ENCODE results near the gene VKORC1.

VKORC1 gene

DNA sequence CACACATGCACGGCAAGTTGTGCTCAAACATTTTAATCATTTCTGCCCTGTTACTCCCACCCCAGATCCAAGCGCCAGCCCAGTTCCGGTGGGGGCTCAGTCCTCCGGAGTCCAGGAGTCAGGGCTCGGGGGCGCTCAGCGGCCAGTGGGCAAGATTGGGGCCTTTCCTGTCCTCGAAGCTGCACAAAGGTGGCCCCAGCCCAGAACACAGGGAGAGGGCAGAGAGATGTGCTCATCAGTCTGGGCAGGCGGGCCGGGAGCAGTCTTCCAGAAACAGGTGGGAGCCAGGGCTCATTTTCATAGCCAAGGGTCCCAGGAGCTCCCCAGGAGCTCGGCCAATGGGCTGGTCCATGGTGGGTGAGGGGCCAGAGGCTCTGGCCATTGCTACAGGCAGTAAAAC, 36.8 kb upstream of the VKORC1 start:
- intact Hi-C loops (cut with DNase I) = loop anchor here (5.0 kb wide), 1 partner anchor 371 kb away; no protein-coding TSS in a partner anchor
- DNase-seq = no peak

- intact Hi-C loops (cut with DNase I) = loop anchor here (5.0 kb wide), 1 partner anchor 371 kb away; no protein-coding TSS in a partner anchor
- peak in 1 of 10 donors; percentile 74 for DNase-seq
Observed at GRCh38 chr16:31130899-31131298, 36.3 kb upstream of the VKORC1 start.

DNA sequence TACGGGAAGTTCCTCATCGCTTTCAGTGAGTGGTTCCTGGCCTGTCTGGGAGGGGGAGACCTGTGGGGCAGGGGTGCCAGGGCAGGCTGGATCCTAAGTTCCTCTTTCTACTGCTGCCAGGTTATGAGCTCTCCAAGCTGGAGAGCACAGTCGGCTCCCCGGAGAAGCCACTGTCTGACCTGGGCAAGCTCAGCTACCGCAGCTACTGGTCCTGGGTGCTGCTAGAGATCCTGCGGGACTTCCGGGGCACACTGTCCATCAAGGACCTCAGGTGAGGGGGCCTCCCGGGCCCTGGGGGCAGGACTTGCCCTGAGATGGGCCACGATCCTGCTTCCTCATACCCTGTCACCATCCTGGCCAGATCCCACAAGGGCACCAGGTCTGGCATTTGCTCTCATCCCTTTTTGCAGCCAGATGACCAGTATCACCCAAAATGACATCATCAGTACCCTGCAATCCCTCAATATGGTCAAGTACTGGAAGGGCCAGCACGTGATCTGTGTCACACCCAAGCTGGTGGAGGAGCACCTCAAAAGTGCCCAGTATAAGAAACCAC, 35.8 kb upstream of the VKORC1 start:
- peak in 1 of 10 donors; percentile 78 for DNase-seq
- intact Hi-C loops (cut with DNase I) = loop anchor here (5.0 kb wide), 1 partner anchor 372 kb away; no protein-coding TSS in a partner anchor

- DNase-seq = peak in 3 of 10 donors; percentile 25 to 84 (median 29)
Observed at GRCh38 chr16:31129568-31130335, 35.2 kb upstream of the VKORC1 start.

GRCh38 chr16:31128711-31129567, 34.3 kb upstream of the VKORC1 start:
- intact Hi-C loops (cut with DNase I) = no loop called here
- peak in 4 of 10 donors; percentile 13 to 81 (median 36) for DNase-seq

More at GRCh38 chr16:31129568-31130335, 35.2 kb upstream of the VKORC1 start:
- intact Hi-C loops (cut with DNase I) = loop anchor here (5.0 kb wide), 1 partner anchor 373 kb away; no protein-coding TSS in a partner anchor

DNA sequence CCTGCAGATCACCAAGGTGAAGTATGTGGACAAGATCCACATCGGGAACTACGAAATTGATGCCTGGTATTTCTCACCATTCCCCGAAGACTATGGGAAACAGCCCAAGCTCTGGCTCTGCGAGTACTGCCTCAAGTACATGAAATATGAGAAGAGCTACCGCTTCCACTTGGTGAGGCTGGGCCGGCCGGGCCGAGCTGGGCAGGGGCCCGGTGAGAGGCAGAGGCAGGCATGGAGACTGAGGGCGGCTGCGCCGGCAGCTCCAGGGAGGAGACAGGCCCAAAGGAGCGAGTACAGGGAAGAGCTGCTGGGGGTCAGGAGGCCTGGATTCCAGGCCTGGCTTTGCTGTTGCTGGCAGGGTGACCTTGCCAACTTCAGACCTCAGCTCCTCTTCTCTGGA, 32.6 kb upstream of the VKORC1 start:
- intact Hi-C loops (cut with DNase I) = no loop called here

GRCh38 chr16:31125844-31126243, 31.2 kb upstream of the VKORC1 start:
- DNase-seq = no peak
- intact Hi-C loops (cut with DNase I) = no loop called here

More for the DNA sequence above, 32.6 kb upstream of the VKORC1 start:
- DNase-seq = no peak

GRCh38 chr16:31120129-31120528, 25.5 kb upstream of the VKORC1 start:
- intact Hi-C loops (cut with DNase I) = no loop called here
- no peak for DNase-seq

GRCh38 chr16:31118223-31119155, 23.9 kb upstream of the VKORC1 start:
- DNase-seq = no peak
- intact Hi-C loops (cut with DNase I) = loop anchor here (10.0 kb wide), 1 partner anchor 336 kb away; the partner anchor contains the start of gene ARMC5

GRCh38 chr16:31117384-31118222, 23.0 kb upstream of the VKORC1 start, which contains the start of gene KAT8:
TSS of gene KAT8 (plus strand) at chr16:31117664. CDS start at chr16:31117682, 18 bp downstream.
- DNase-seq = peak; percentile 97 to 100 (median 99)
- intact Hi-C loops (cut with DNase I) = loop anchor here (10.0 kb wide), 1 partner anchor 337 kb away; the partner anchor contains the start of gene ARMC5

- no peak for DNase-seq
- intact Hi-C loops (cut with DNase I) = loop anchor here (10.0 kb wide), 1 partner anchor 340 kb away; the partner anchor contains the start of gene ARMC5
Observed at GRCh38 chr16:31114468-31114867, 19.9 kb upstream of the VKORC1 start.

DNA sequence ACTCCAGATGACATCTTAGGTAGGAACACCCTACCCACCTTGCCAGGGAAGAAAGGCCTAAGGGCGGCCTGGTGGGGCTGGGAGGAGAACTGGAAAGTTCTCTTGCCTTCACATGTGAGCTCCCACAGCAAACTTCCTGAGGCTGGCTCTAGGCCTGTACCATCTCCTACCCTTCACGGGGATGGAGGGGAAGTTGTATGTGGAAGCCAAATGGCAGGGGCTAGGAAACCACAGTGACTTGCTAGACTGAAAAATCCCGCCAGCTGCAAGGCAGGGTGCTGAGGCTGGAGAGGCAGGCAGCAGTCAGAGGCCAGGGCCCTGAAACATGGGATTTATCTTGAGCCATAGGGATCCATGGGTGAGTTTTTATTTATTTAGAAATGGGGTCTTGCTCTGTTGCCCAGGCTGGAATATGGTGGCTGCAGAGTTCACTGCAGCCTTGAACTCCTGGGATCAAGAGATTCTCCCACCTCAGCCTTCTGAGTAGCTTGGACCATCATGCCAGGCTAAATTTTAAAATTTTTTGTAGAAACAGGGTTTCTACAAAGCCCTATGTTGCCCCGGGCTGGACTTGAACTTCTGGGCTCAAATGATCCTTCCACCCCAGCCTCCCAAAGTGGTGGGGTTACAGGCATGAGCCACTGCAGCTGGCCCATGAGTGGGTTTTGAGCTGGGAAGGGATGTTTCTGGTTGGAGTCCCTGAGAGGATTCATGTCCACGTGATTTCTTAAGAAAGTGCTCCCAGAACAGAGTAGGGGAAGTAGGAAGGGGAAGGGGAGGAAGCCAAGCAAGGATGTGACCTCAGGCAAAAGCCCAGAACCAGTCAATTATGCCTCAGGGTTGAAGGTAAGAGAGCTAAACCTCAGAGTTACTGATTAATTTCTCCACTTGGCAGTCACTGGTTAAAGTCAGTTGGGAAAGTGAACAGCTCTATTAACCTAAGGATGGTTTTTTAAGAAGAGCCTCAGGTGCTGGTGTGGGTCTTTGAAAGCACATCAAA, 18.8 kb upstream of the VKORC1 start:
- no peak for DNase-seq
- intact Hi-C loops (cut with DNase I) = loop anchor here (10.0 kb wide), 1 partner anchor 341 kb away; the partner anchor contains the start of gene ARMC5

- DNase-seq = no peak
- intact Hi-C loops (cut with DNase I) = loop anchor here (10.0 kb wide), 1 partner anchor 342 kb away; the partner anchor contains the start of gene ARMC5
Observed at GRCh38 chr16:31112711-31113110, 18.1 kb upstream of the VKORC1 start.

DNA sequence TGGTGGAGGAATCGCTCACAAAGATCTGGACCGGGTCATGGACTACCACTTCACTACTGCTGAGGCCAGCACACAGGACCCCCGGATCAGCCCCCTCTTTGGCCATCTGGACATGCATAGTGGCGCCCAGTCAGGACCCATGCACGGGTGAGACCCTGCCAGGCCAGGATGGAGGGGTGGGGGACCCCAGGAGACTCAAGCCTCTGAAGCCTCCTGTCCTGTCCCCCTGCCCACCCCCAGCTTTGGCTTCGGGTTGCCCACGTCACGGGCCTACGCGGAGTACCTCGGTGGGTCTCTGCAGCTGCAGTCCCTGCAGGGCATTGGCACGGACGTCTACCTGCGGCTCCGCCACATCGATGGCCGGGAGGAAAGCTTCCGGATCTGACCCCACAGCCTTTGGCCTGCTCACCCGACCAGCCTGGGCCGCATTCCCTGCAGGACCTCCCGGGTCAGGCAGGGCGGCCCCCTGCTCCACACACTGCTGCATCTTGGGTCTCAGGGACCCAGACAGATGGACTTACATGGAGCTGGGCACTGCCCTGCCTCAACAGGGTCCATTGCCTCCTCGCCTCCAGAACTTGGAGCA, 17.4 kb upstream of the VKORC1 start:
- DNase-seq = no peak
- intact Hi-C loops (cut with DNase I) = loop anchor here (10.0 kb wide), 1 partner anchor 343 kb away; the partner anchor contains the start of gene ARMC5

- DNase-seq = peak in 1 of 10 donors; percentile 56
- intact Hi-C loops (cut with DNase I) = loop anchor here (10.0 kb wide), 1 partner anchor 344 kb away; the partner anchor contains the start of gene ARMC5
Observed at GRCh38 chr16:31110106-31111034, 15.8 kb upstream of the VKORC1 start.

All from posterior cingulate gyrus (tissue), 11 donors.